ENCODE data around the gene PSKH1.

Gene PSKH1

DNA sequence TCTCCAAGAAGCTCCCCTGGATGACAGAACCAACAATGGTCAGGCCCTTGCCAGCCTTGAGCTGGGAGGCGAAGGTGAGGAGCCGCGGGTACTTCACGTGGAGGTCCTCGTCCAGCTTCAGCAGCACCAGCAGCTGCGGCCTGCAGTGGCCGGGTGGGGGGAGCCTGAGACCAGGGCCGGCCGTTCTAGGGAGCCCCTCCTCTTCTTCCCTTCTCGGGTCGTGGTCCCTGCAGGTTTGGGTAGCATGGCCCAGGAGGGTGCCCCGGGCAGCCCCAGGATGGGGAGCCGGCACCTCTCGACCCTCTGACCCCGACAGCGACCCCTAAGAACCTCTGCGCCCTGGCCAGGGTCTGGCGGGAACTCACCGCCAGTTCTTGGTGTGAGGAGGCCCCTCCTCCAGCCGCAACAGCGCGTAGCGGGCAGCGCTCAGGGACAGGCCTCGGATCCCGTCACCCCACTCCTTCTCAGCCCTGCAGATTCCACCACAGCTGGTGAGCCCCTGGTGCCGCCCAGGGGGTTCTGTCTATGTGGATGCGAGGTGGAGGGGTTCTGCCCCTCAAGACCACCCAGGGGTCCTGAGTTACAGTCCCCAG, 54.0 kb downstream of the PSKH1 start:
- Histone ChIP-seq H2AFZ (ENCODE audit: low read length) (no peak overlapping the region), H3K36me3 (ENCODE audit: insufficient read depth, low read length) (no peaks in the 10 kb centered on the region), H3K4me1 (ENCODE audit: insufficient read depth, low read length, poor library complexity, severe bottlenecking) (no peaks in the 10 kb centered on the region), H3K4me3 (ENCODE audit: low read length, poor library complexity, severe bottlenecking) (no peak overlapping the region), H3F3A (ENCODE audit: low read depth) (no peaks in the 10 kb centered on the region), H4K20me1 (ENCODE audit: insufficient read depth, low read length, poor library complexity, severe bottlenecking) (no peaks in the 10 kb centered on the region), H3K4me2 (ENCODE audit: low read depth, low read length, poor library complexity, severe bottlenecking) (no peak overlapping the region), H3K9me2 (replicated peaks; ENCODE audit: low read depth, low read length) (no peaks in the 10 kb centered on the region), H3K79me2 (ENCODE audit: insufficient read depth, low read length) (no peaks in the 10 kb centered on the region), H3K27me3 (ENCODE audit: insufficient read depth, low read length, poor library complexity, severe bottlenecking) (no peaks in the 10 kb centered on the region), H3K9ac (ENCODE audit: low read depth, low read length, poor library complexity, severe bottlenecking) (no peak overlapping the region), H3K9me3 (ENCODE audit: insufficient read depth, low read depth, low read length) (no peaks in the 10 kb centered on the region)
- TF ChIP-seq EZH2phosphoT487 (IDR thresholded peaks at IDR 0.05; ENCODE audit: borderline replicate concordance), result no peak
- TF ChIP-seq, protein P1, sequence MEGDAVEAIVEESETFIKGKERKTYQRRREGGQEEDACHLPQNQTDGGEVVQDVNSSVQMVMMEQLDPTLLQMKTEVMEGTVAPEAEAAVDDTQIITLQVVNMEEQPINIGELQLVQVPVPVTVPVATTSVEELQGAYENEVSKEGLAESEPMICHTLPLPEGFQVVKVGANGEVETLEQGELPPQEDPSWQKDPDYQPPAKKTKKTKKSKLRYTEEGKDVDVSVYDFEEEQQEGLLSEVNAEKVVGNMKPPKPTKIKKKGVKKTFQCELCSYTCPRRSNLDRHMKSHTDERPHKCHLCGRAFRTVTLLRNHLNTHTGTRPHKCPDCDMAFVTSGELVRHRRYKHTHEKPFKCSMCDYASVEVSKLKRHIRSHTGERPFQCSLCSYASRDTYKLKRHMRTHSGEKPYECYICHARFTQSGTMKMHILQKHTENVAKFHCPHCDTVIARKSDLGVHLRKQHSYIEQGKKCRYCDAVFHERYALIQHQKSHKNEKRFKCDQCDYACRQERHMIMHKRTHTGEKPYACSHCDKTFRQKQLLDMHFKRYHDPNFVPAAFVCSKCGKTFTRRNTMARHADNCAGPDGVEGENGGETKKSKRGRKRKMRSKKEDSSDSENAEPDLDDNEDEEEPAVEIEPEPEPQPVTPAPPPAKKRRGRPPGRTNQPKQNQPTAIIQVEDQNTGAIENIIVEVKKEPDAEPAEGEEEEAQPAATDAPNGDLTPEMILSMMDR (conservative IDR thresholded peaks at IDR 0.05; ENCODE audit: low read length), result no peak

DNA sequence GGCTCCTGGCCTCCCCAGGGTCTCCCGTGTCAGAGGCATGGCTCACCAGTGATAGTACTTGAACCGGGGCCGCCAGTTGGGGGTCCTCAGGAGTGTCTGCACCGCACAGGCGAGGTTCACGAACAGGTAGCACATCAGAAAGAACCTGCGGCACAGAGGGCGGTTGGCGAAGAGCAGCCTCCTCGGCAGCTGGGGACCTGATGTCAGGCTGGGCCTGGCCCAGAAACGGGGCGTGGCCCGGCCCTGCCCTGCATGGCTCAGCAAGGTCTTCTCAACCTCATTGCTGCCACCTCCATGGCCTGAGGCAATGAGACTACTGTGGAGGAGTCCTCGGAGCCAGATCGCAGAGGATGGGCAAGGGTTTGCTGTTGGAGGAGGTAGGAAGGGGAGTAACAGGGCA, 55.0 kb downstream of the PSKH1 start:
- Histone ChIP-seq H3K27me3 (ENCODE audit: insufficient read depth, low read length, poor library complexity, severe bottlenecking) (no peaks in the 10 kb centered on the region), H4K20me1 (ENCODE audit: insufficient read depth, low read length, poor library complexity, severe bottlenecking) (no peaks in the 10 kb centered on the region), H3K79me2 (ENCODE audit: insufficient read depth, low read length) (no peaks in the 10 kb centered on the region), H3K9ac (ENCODE audit: low read depth, low read length, poor library complexity, severe bottlenecking) (no peak overlapping the region), H3K9me3 (ENCODE audit: insufficient read depth, low read depth, low read length) (no peaks in the 10 kb centered on the region), H3K4me1 (ENCODE audit: insufficient read depth, low read length, poor library complexity, severe bottlenecking) (no peaks in the 10 kb centered on the region), H3F3A (ENCODE audit: low read depth) (no peaks in the 10 kb centered on the region), H2AFZ (ENCODE audit: low read length) (no peak overlapping the region), H3K36me3 (ENCODE audit: insufficient read depth, low read length) (no peaks in the 10 kb centered on the region), H3K4me3 (ENCODE audit: low read length, poor library complexity, severe bottlenecking) (no peak overlapping the region), H3K4me2 (ENCODE audit: low read depth, low read length, poor library complexity, severe bottlenecking) (no peak overlapping the region), H3K9me2 (replicated peaks; ENCODE audit: low read depth, low read length) (no peaks in the 10 kb centered on the region)
- TF ChIP-seq EZH2phosphoT487 (IDR thresholded peaks at IDR 0.05; ENCODE audit: borderline replicate concordance), result no peak
- TF ChIP-seq, protein P1 (conservative IDR thresholded peaks at IDR 0.05; ENCODE audit: low read length), result no peak

DNA sequence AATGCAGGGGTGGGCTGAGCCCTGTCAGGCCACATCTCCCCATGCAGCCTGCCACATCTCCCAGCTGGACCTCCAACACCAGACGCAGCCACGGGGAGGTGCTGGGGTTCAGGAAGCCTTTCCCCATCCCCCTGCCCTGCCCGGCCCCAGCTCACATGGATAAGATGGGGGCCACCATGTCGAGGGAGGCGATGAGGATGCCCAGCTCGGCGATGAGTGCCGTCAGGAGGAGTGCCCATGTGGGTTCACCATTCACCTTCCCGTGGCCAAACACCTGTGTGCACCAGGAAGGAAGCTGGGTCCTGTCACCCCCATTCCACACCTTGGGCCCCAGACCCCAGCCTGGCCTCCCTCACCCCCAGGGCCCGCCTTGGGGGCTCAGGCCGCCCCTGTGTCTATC, 56.6 kb downstream of the PSKH1 start:
- Histone ChIP-seq H3K9me3 (ENCODE audit: insufficient read depth, low read depth, low read length) (no peaks in the 10 kb centered on the region), H3K4me2 (ENCODE audit: low read depth, low read length, poor library complexity, severe bottlenecking) (no peak overlapping the region), H4K20me1 (ENCODE audit: insufficient read depth, low read length, poor library complexity, severe bottlenecking) (no peaks in the 10 kb centered on the region), H3K79me2 (ENCODE audit: insufficient read depth, low read length) (no peaks in the 10 kb centered on the region), H3K9me2 (replicated peaks; ENCODE audit: low read depth, low read length) (no peaks in the 10 kb centered on the region), H3K4me1 (ENCODE audit: insufficient read depth, low read length, poor library complexity, severe bottlenecking) (no peaks in the 10 kb centered on the region), H3K36me3 (ENCODE audit: insufficient read depth, low read length) (no peaks in the 10 kb centered on the region), H2AFZ (ENCODE audit: low read length) (no peak overlapping the region), H3F3A (ENCODE audit: low read depth) (no peaks in the 10 kb centered on the region), H3K27me3 (ENCODE audit: insufficient read depth, low read length, poor library complexity, severe bottlenecking) (no peaks in the 10 kb centered on the region), H3K9ac (ENCODE audit: low read depth, low read length, poor library complexity, severe bottlenecking) (no peak overlapping the region), H3K4me3 (ENCODE audit: low read length, poor library complexity, severe bottlenecking) (no peak overlapping the region)
- TF ChIP-seq, protein P1 (conservative IDR thresholded peaks at IDR 0.05; ENCODE audit: low read length), result no peak
- TF ChIP-seq EZH2phosphoT487 (IDR thresholded peaks at IDR 0.05; ENCODE audit: borderline replicate concordance), result no peak

All from Loucy (cell line).